Hepatocyte (in vitro differentiated cells): ENCODE measurements around the gene FBXO11.

Experiments used
- CTCF ChIP-seq: fragments of 200-600 bp; sonication (generic); IDR thresholded peaks from 2 replicates; pipeline ENCODE4 v1.5.1; 2016; ENCODE audit warnings: antibody characterized with exemption, mild to moderate bottlenecking; ENCODE audit not compliant: poor library complexity
- EZH2 ChIP-seq: fragments of 200-600 bp; sonication (generic); IDR thresholded peaks from 2 replicates; pipeline ENCODE4 v1.6.1; 2016; ENCODE audit warnings: antibody characterized with exemption, mild to moderate bottlenecking, borderline replicate concordance

DNA sequence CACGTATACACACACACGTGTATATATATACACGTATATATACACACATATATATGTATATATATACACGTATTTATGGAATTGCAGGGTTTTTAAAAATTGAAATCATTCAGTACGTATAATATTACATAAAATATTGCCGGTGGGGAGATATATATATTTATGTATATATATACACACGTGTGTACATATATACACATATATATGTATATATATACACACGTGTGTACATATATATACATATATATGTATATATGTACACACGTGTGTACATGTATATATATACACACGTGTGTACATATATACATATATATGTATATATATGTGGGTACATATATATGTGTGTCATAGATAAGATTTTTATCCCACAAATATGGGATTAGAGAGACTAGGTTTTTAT, 5.4 kb downstream of the FBXO11 start:
- TF ChIP-seq CTCF (no peak), EZH2 (no peak)
